ENCODE results near the gene SNN. TPM values are rescaled to one million over a fixed set of nuclear protein-coding genes. Genes with fewer than 3 reads are reported as not detected.

Gene SNN
- total RNA-seq, 1 donor from 2014 or later, result 80.6 TPM

- no peak for TF ChIP-seq CTCF (IDR thresholded peaks at IDR 0.05; ENCODE audit: unreplicated experiment)
- no peak overlapping the region for H3K27ac Mint-ChIP-seq
- no peaks in the 10 kb centered on the region for H3K4me1 Mint-ChIP-seq (ENCODE audit: low read depth)
- H3K27me3 Mint-ChIP-seq, result no peaks in the 10 kb centered on the region
- H3K9me3 Mint-ChIP-seq (ENCODE audit: low read depth), result no peaks in the 10 kb centered on the region
- peaks cover 26% of the 10 kb centered on the region for H3K36me3 Mint-ChIP-seq (ENCODE audit: insufficient read depth)
- DNase-seq (ENCODE audit: low spot score, unreplicated experiment), result no peak
- H3K4me3 Mint-ChIP-seq (ENCODE audit: low read depth), result no peak overlapping the region
Observed at GRCh38 chr16:11684231-11685025, 16.2 kb downstream of the SNN start.

GRCh38 chr16:11685844-11686618 lies 17.8 kb downstream of the SNN start:
- DNase-seq (ENCODE audit: low spot score, unreplicated experiment), result no peak
- H3K36me3 Mint-ChIP-seq (ENCODE audit: insufficient read depth), result peaks cover 27% of the 10 kb centered on the region

DNA sequence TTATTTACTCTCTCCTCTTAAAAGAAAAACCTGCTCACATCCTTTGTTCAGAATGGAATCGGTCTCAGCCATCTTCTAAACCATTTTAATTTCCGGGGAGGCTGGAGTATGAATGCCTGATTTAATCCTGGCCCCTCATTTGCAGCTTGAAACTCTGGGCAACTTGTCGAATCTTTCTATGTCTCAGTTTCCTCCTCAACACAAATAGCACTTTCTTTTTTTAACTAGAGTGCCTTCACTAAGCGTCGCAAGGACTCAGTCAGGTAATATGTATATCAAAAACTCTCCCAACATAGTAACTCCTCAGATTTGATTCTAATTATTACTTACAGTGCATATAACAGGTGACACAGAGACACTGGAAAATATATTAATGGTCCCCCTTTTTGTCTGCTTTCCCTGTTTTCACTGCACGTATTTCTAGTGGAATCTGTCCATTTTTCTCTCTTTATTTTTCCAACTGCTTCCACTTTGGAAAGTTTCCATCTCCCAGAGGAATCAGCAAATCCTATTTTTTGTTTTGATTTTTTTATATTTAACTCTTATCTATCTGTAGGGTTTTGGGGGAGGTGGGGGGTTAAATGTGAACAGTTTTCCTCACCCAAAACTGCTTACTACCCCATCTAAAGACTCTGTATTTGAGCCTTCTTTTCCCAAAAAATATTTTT lies 18.6 kb downstream of the SNN start:
- H3K9me3 Mint-ChIP-seq (ENCODE audit: low read depth), result no peaks in the 10 kb centered on the region
- TF ChIP-seq CTCF (IDR thresholded peaks at IDR 0.05; ENCODE audit: unreplicated experiment), result no peak
- H3K27ac Mint-ChIP-seq, result no peak overlapping the region
- H3K4me3 Mint-ChIP-seq (ENCODE audit: low read depth), result no peak overlapping the region
- DNase-seq (ENCODE audit: low spot score, unreplicated experiment), result no peak
- H3K4me1 Mint-ChIP-seq (ENCODE audit: low read depth), result peaks cover 3% of the 10 kb centered on the region
- H3K36me3 Mint-ChIP-seq (ENCODE audit: insufficient read depth), result peaks cover 31% of the 10 kb centered on the region
- H3K27me3 Mint-ChIP-seq, result no peaks in the 10 kb centered on the region

More at GRCh38 chr16:11685844-11686618, 17.8 kb downstream of the SNN start:
- Mint-ChIP-seq H3K4me1 (ENCODE audit: low read depth) (peaks cover 3% of the 10 kb centered on the region), H3K27ac (no peak overlapping the region), H3K27me3 (no peaks in the 10 kb centered on the region), H3K9me3 (ENCODE audit: low read depth) (no peaks in the 10 kb centered on the region), H3K4me3 (ENCODE audit: low read depth) (no peak overlapping the region)
- TF ChIP-seq CTCF (IDR thresholded peaks at IDR 0.05; ENCODE audit: unreplicated experiment), result no peak

DNA sequence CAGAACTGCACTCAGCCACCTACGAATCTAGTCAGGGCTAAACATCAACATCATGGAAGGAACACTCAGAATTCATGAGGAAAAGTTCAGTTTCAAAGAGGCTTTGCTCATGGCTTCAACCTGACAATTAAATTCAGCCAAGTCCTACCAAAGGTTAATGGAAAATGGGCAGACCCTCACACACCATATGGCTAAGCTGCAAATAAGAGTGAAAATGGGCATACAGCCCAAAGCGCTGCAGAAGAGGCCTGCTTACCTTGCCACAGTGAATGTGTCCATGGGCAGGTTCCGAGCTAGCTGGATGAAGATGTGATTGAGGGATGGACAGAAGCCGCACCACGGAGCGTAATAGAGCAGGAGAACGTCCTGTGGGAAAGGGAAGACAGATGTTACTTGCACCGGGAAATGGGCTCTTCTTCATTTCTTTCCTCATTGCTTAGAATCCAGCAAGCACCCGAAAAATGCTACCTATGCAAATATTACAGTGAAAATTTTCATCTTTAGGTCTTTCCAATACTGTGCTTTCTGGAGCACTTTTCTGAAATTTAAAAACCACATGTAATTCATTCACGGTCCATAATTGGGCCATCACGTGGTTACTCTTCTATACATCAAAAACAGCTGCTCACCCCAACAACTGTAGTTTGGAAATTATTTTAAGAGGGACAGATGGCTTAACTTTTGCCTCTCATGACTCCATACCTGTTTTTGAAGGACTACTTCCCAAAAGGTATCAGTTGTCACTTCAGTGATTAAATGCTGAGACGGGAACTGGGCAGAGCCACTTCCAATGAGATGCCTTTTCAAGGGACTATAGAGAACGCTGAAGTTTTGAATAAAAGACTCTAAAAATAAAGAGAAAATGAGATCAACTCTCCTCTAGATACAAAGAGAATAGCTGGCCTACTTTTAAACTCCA lies 19.6 kb downstream of the SNN start:
- H3K27ac Mint-ChIP-seq, result no peak overlapping the region
- no peaks in the 10 kb centered on the region for H3K9me3 Mint-ChIP-seq (ENCODE audit: low read depth)
- no peak for TF ChIP-seq CTCF (IDR thresholded peaks at IDR 0.05; ENCODE audit: unreplicated experiment)
- H3K36me3 Mint-ChIP-seq (ENCODE audit: insufficient read depth), result peaks cover 28% of the 10 kb centered on the region
- no peaks in the 10 kb centered on the region for H3K27me3 Mint-ChIP-seq
- no peak for DNase-seq (ENCODE audit: low spot score, unreplicated experiment)
- no peak overlapping the region for H3K4me3 Mint-ChIP-seq (ENCODE audit: low read depth)
- H3K4me1 Mint-ChIP-seq (ENCODE audit: low read depth), result peaks cover 3% of the 10 kb centered on the region
